ENCODE measurements around the gene SREBF2. TPM values are rescaled to one million over a fixed set of nuclear protein-coding genes. Genes with fewer than 3 reads are reported as not detected.

Gene SREBF2
- total and polyA plus RNA-seq, 2 donors (not counting 1 experiment from before 2014, with no cell fraction given) = 116 to 287 TPM

- Histone ChIP-seq H3K27me3 (replicated peaks in 1 of 4; ENCODE audit: control extremely low read depth in 1 of 4, control insufficient read depth in 3 of 4, insufficient read depth in 4 of 4, low read length in 3 of 4) (peaks cover 0 to 10% (median 0%) of the 10 kb centered on the region in 4 experiments), H3K9ac (ENCODE audit: low read length) (peak within 1 kb of the TSS; percentile 71), H3K36me3 (replicated peaks in 1 of 2; ENCODE audit: control extremely low read depth in 1 of 2, control insufficient read depth in 1 of 2, extremely low read depth in 1 of 2, insufficient read depth in 2 of 2, low read length in 1 of 2) (no peaks in the 10 kb centered on the region), H2AFZ (ENCODE audit: insufficient read depth, low read depth, low read length, poor library complexity, severe bottlenecking) (peak within 1 kb of the TSS; percentile 74), H3K4me3 (ENCODE audit: control extremely low read depth in 1 of 5, extremely low read depth in 1 of 5, insufficient read depth in 1 of 5, low read depth in 2 of 5, low read length in 4 of 5) (peak within 1 kb of the TSS; percentile 38 to 86 (median 68)), H3K27ac (ENCODE audit: low read length in 2 of 2) (peak within 1 kb of the TSS in 1 of 2 donors; percentile 11), H3K79me2 (ENCODE audit: control insufficient read depth, insufficient read depth, low read length) (peaks cover 3% of the 10 kb centered on the region), H3K4me2 (replicated peaks; ENCODE audit: low read depth, low read length, poor library complexity, severe bottlenecking) (peak within 1 kb of the TSS; percentile 94), H4K20me1 (ENCODE audit: control insufficient read depth, insufficient read depth, low read length, poor library complexity, severe bottlenecking) (no peaks in the 10 kb centered on the region), H3K9me3 (ENCODE audit: control extremely low read depth in 1 of 3, control insufficient read depth in 2 of 3, insufficient read depth in 1 of 3, low read length in 2 of 3) (no peaks in the 10 kb centered on the region), H3K4me1 (ENCODE audit: control insufficient read depth in 2 of 2, insufficient read depth in 2 of 2, low read length in 2 of 2) (peaks cover 20 to 44% of the 10 kb centered on the region in 2 donors)
- peak within 1 kb of the TSS; percentile 97 for H3K4me3 Mint-ChIP-seq
- intact Hi-C loops (cut with micrococcal nuclease) = loop anchor here (1.0 to 2.0 kb wide), 2 partner anchors 51 to 166 kb away; partner anchors contain the start of gene WBP2NL
- ChIA-PET POLR2A (interaction anchor here (0.5 to 2.2 kb wide), 20 partner anchors 10 to 1179 kb away, joined by 3 to 14 read pairs (median 4); partner anchors contain the start of genes CCDC134, MEI1, NDUFA6 and SNU13), CTCF (interaction anchor here (0.7 to 5.5 kb wide), 15 partner anchors 10 to 450 kb away, joined by 3 to 52 read pairs (median 4); partner anchors contain the start of genes MEI1, NDUFA6 and TNFRSF13C)
- ATAC-seq (ENCODE audit: low read depth) = peak; percentile 91
- 2% methylated on average over 55 of the region's 56 CpGs for WGBS (ENCODE audit: insufficient coverage)
- H3K27me3 Mint-ChIP-seq = no peaks in the 10 kb centered on the region
- TF ChIP-seq EZH2 (IDR thresholded peaks at IDR 0.05; ENCODE audit: borderline replicate concordance, insufficient read depth, low read depth, low read length, poor library complexity, severe bottlenecking) = no peak
- no peak for TF ChIP-seq CTCF (IDR thresholded peaks at IDR 0.05)
- peak; percentile 93 for DNase-seq
- H3K9me3 Mint-ChIP-seq (ENCODE audit: insufficient read depth) = no peaks in the 10 kb centered on the region
- peaks cover 39% of the 10 kb centered on the region for H3K4me1 Mint-ChIP-seq
- peak within 1 kb of the TSS; percentile 73 for H3K27ac Mint-ChIP-seq
Measured at GRCh38 chr22:41946629-41947423, 113.9 kb downstream of the SREBF2 start, which contains the start of gene CENPM. CENPM (minus strand) TSS chr22:41947152; CDS start chr22:41947076, 76 bp downstream.
